GM23338 (cell line): ENCODE measurements around the gene SSR3. TPM values are rescaled to one million over a fixed set of nuclear protein-coding genes. Genes with fewer than 3 reads are reported as not detected.

Experiments used
- ATAC-seq: fragments of 200-7000 bp; cut with Tn5 transposase; 3 replicates; pipeline ENCODE4 v1.9.1; 2020
- DNase-seq: peaks from one replicate; pipeline ENCODE4 v3.0.0-alpha.2; 2015; ENCODE audit warnings: low spot score
- H2AFZ ChIP-seq: fragments of 200-600 bp; sonication (generic); 2 replicates; pipeline ENCODE4 v1.8.0; 2016; ENCODE audit warnings: antibody characterized with exemption, mild to moderate bottlenecking, moderate library complexity
- H3F3A ChIP-seq: fragments of 200-600 bp; sonication (generic); replicated peaks from 2 replicates; pipeline ENCODE4 v1.8.0; 2017; ENCODE audit warnings: antibody characterized with exemption, mixed run types, low read depth
- H3K27ac ChIP-seq: fragments of 200-600 bp; sonication (generic); 2 replicates; pipeline ENCODE4 v1.6.1; 2016; ENCODE audit warnings: low read depth
- H3K27me3 ChIP-seq: fragments of 200-600 bp; sonication (generic); 2 replicates; pipeline ENCODE4 v1.8.0; 2016; ENCODE audit warnings: mild to moderate bottlenecking, mixed run types, moderate library complexity; ENCODE audit not compliant: insufficient read depth
- H3K36me3 ChIP-seq: fragments of 200-600 bp; sonication (generic); 2 replicates; pipeline ENCODE4 v1.8.0; 2016; ENCODE audit warnings: mild to moderate bottlenecking; ENCODE audit not compliant: insufficient read depth
- H3K4me1 ChIP-seq: fragments of 200-600 bp; sonication (generic); 2 replicates; pipeline ENCODE4 v1.8.0; 2016; ENCODE audit warnings: mild to moderate bottlenecking, moderate library complexity; ENCODE audit not compliant: insufficient read depth
- H3K4me2 ChIP-seq: fragments of 200-600 bp; sonication (generic); 2 replicates; pipeline ENCODE4 v1.7.1; 2017; ENCODE audit warnings: mixed run types
- H3K4me3 ChIP-seq: fragments of 200-600 bp; sonication (generic); 2 replicates; pipeline ENCODE4 v1.6.1; 2016; ENCODE audit warnings: mixed run types
- H3K79me2 ChIP-seq: fragments of 200-600 bp; sonication (generic); replicated peaks from 2 replicates; pipeline ENCODE4 v1.8.0; 2017; ENCODE audit warnings: mild to moderate bottlenecking; ENCODE audit not compliant: insufficient read depth
- H3K9me2 ChIP-seq: fragments of 200-600 bp; sonication (generic); 2 replicates; pipeline ENCODE4 v1.8.0; 2017; ENCODE audit not compliant: insufficient read depth
- H4K20me1 ChIP-seq: fragments of 200-600 bp; sonication (generic); replicated peaks from 2 replicates; pipeline ENCODE4 v1.8.0; 2017; ENCODE audit warnings: mild to moderate bottlenecking; ENCODE audit not compliant: insufficient read depth
- H3K27ac Mint-ChIP-seq: 2 replicates; pipeline ENCODE4 v1.8.0; 2020; ENCODE audit warnings: inconsistent platforms, mild to moderate bottlenecking, moderate library complexity, mixed read lengths
- H3K27me3 Mint-ChIP-seq: 3 replicates; pipeline ENCODE4 v1.8.0; 2022; ENCODE audit warnings: low read depth, mild to moderate bottlenecking, moderate library complexity, mixed read lengths, inconsistent platforms; ENCODE audit not compliant: insufficient read depth, poor library complexity
- H3K36me3 Mint-ChIP-seq: 3 replicates; pipeline ENCODE4 v1.8.0; 2021; ENCODE audit warnings: low read depth, mild to moderate bottlenecking, inconsistent platforms, moderate library complexity, mixed read lengths
- H3K4me1 Mint-ChIP-seq: 3 replicates; pipeline ENCODE4 v1.8.0; 2020; ENCODE audit warnings: mild to moderate bottlenecking, inconsistent platforms, mixed read lengths
- H3K4me3 Mint-ChIP-seq: 3 replicates; pipeline ENCODE4 v1.8.0; 2021; ENCODE audit warnings: moderate library complexity, mild to moderate bottlenecking, inconsistent platforms, mixed read lengths
- H3K9me3 Mint-ChIP-seq: 3 replicates; pipeline ENCODE4 v1.8.0; 2020; ENCODE audit warnings: moderate library complexity, mild to moderate bottlenecking, inconsistent platforms, mixed read lengths
- CREB1 ChIP-seq: fragments of 250-450 bp; sonication (Bioruptor Pico); IDR thresholded peaks from 2 replicates; pipeline ENCODE4 v1.5.0; 2020; ENCODE audit warnings: low read depth, mild to moderate bottlenecking, moderate library complexity
- CTCF ChIP-seq, 2 experiments: fragments of 200-600 bp in 1 of 2; sonication (generic) in 1 of 2; conservative IDR thresholded peaks; 2 replicates each; pipeline versions ENCODE4 v1.5.1 to v1.6.1; 2016 to 2017; ENCODE audit warnings: antibody characterized with exemption in 2 of 2, low read depth in 2 of 2, mild to moderate bottlenecking in 2 of 2, moderate library complexity in 1 of 2
- ETS1 ChIP-seq: IDR thresholded peaks from 2 replicates; pipeline ENCODE4 v1.6.1; 2016; ENCODE audit warnings: antibody characterized with exemption
- EZH2 ChIP-seq: fragments of 200-600 bp; sonication (generic); IDR thresholded peaks from one replicate; pipeline ENCODE4 v1.8.0; 2017; ENCODE audit warnings: antibody characterized with exemption, mild to moderate bottlenecking, low read depth; ENCODE audit not compliant: unreplicated experiment
- EZH2phosphoT487 ChIP-seq: fragments of 200-600 bp; sonication (generic); IDR thresholded peaks from one replicate; pipeline ENCODE4 v1.8.1; 2018; ENCODE audit warnings: antibody characterized with exemption; ENCODE audit not compliant: unreplicated experiment
- JUNB ChIP-seq: IDR thresholded peaks from one replicate; pipeline ENCODE4 v1.6.1; 2016; ENCODE audit warnings: antibody characterized with exemption; ENCODE audit not compliant: unreplicated experiment
- NANOG ChIP-seq: IDR thresholded peaks from 2 replicates; pipeline ENCODE4 v1.6.1; 2016; ENCODE audit warnings: antibody characterized with exemption, borderline replicate concordance
- POLR2AphosphoS5 ChIP-seq: IDR thresholded peaks from 2 replicates; pipeline ENCODE4 v1.6.1; 2016; ENCODE audit warnings: antibody characterized with exemption, low read depth
- STAT1 ChIP-seq: IDR thresholded peaks from one replicate; pipeline ENCODE4 v1.6.1; 2016; ENCODE audit warnings: antibody characterized with exemption; ENCODE audit not compliant: unreplicated experiment
- ZNF114 ChIP-seq: fragments of 250-450 bp; sonication (Bioruptor Pico); IDR thresholded peaks from 2 replicates; pipeline ENCODE4 v1.5.0; 2020; ENCODE audit warnings: mild to moderate bottlenecking, moderate library complexity
- ZNF331 ChIP-seq: fragments of 250-450 bp; sonication (Bioruptor Pico); IDR thresholded peaks from 2 replicates; pipeline ENCODE4 v1.5.0; 2020; ENCODE audit warnings: low read depth, mild to moderate bottlenecking, moderate library complexity
- ZNF462 ChIP-seq: fragments of 250-450 bp; sonication (Bioruptor Pico); IDR thresholded peaks from 2 replicates; pipeline ENCODE4 v1.5.0; 2020; ENCODE audit warnings: mild to moderate bottlenecking, moderate library complexity
- polyA plus RNA-seq: library from polyadenylated mRNA; unstranded; fragments of >200 nt; fragmentation: Nextera tagmentation; extraction: Ambion mirVana; gene quantifications from 2 replicates; pipeline ENCODE4 v1.2.1, GENCODE V29; 2016
- total RNA-seq: library from RNA; depleted of rRNA; stranded (reverse); fragments of >200 nt; shearing (Covaris generic); gene quantifications from 2 replicates; pipeline ENCODE4 v1.2.3, GENCODE V29; 2014

Gene SSR3
- total and polyA plus RNA-seq, 2 experiments from 2014 or later, result 143 to 173 TPM

- no peak for TF ChIP-seq STAT1
- TF ChIP-seq NANOG, result no peak
- TF ChIP-seq CTCF (conservative IDR thresholded peaks at IDR 0.05; ENCODE audit: low read depth in 2 of 2), result no peak
- no peak for TF ChIP-seq ETS1
- TF ChIP-seq ZNF114 (CRISPR knock-in tag), result no peak
- TF ChIP-seq JUNB, result no peak
Observed at GRCh38 chr3:156532730-156533129, 22.2 kb downstream of the SSR3 start (continued).

GRCh38 chr3:156530980-156531379 lies 23.9 kb downstream of the SSR3 start:
- Histone ChIP-seq H3K4me3 (no peak overlapping the region), H3K27me3 (no peaks in the 10 kb centered on the region), H3K79me2 (no peaks in the 10 kb centered on the region), H3K9me2 (0 out of 2 replicates have a peak, but pooled peaks cover 3% of the 10 kb centered on the region), H4K20me1 (no peaks in the 10 kb centered on the region; the same call in 1 of the 2 replicates), H3F3A (no peaks in the 10 kb centered on the region), H3K27ac (no peak overlapping the region), H3K36me3 (no peaks in the 10 kb centered on the region), H2AFZ (no peak overlapping the region), H3K4me1 (peaks cover 12% of the 10 kb centered on the region), H3K4me2 (no peak overlapping the region)
- Mint-ChIP-seq H3K36me3 (no peaks in the 10 kb centered on the region), H3K4me1 (peaks cover 36% of the 10 kb centered on the region), H3K4me3 (no peak overlapping the region), H3K9me3 (no peaks in the 10 kb centered on the region), H3K27ac (no peak overlapping the region), H3K27me3 (peaks cover 9% of the 10 kb centered on the region)
- DNase-seq (no peak), ATAC-seq (no peak)
- TF ChIP-seq POLR2AphosphoS5 (no peak), STAT1 (no peak)

- H3K27me3 Mint-ChIP-seq, result peaks cover 5% of the 10 kb centered on the region
- Histone ChIP-seq H3K9me2 (0 out of 2 replicates have a peak, but pooled peaks cover 3% of the 10 kb centered on the region), H3K27me3 (no peaks in the 10 kb centered on the region)
- no peak for TF ChIP-seq EZH2
- no peak for TF ChIP-seq ZNF331 (CRISPR knock-in tag)
- no peak for TF ChIP-seq CREB1
- no peak for TF ChIP-seq NANOG
- TF ChIP-seq ZNF462 (CRISPR knock-in tag), result no peak
- no peak for TF ChIP-seq EZH2phosphoT487
- no peak for TF ChIP-seq STAT1
- no peak for TF ChIP-seq POLR2AphosphoS5
Observed at GRCh38 chr3:156527060-156527459, 27.9 kb downstream of the SSR3 start.

More at GRCh38 chr3:156527060-156527459, 27.9 kb downstream of the SSR3 start:
- Histone ChIP-seq H4K20me1 (no peaks in the 10 kb centered on the region; the same call in 1 of the 2 replicates), H3K79me2 (no peaks in the 10 kb centered on the region), H3K4me2 (no peak overlapping the region), H3F3A (no peaks in the 10 kb centered on the region), H3K4me3 (no peak overlapping the region), H3K27ac (no peak overlapping the region), H3K36me3 (no peaks in the 10 kb centered on the region), H3K4me1 (peaks cover 14% of the 10 kb centered on the region), H2AFZ (no peak overlapping the region)
- Mint-ChIP-seq H3K4me1 (peaks cover 15% of the 10 kb centered on the region), H3K36me3 (no peaks in the 10 kb centered on the region), H3K4me3 (no peak overlapping the region), H3K9me3 (no peaks in the 10 kb centered on the region), H3K27ac (no peak overlapping the region)
- no peak for DNase-seq
- no peak for ATAC-seq
